Superior temporal gyrus (tissue), 1 donor: ENCODE results near the gene ALOX15B.
"Not testable (repeated sequence)": the region's sequence is repeated elsewhere in the genome, so short reads cannot be mapped to it uniquely, and the experiment has no call there.

Experiments
- DNase-seq: peaks from one replicate; pipeline ENCODE4 v3.0.0-alpha.2; 2016; ENCODE audit errors: extremely low spot score

The ALOX15B gene

DNA sequence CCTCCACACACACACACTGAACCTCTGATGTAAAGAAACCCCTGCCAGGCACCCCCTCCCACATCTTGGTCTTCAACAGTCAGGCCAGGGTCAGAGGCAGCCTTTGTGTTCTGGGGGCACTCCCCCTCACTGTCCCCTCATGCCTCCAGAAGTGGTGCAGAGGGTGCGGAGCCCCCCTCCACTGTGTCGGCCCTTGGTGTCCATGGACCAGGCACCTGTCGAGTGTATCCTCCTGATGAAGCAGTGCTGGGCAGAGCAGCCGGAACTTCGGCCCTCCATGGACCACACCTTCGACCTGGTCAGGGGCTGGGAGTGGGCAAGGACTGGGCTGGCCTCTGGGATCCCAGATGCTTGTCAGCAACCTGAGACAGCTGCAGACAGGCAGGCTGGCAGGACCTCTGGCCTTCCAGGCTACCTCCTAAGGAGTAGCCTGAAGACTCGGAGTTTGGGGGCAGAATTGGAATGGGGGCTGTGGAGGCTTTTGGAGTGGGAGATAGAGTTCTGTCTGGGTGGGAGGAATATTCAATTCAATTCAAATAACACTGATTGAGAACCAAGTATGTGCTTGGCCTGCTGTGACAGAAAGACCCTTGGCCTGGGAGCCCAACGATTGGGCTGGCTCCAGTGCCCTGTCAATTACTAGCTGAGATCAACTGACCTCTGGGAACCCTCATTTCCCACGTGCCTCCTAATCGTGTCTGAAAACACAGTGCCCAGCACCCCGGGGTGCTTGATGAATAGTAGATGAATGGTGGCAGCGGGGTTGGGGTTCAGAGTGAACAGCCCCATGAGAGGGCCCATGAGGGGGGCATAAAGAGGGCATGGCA lies 24.9 kb upstream of the ALOX15B start:
- DNase-seq: no peak

DNA sequence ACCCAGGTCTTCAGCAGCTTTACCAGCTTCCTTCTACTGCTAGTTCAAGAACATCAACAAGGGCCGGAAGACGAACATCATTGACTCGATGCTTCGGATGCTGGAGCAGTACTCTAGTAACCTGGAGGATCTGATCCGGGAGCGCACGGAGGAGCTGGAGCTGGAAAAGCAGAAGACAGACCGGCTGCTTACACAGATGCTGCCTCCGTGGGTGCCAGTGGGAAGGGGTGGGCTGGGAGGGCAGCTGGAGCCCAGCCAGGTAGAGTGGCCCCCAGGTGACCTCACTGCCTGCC lies 24.4 kb upstream of the ALOX15B start:
- no peak for DNase-seq

DNA sequence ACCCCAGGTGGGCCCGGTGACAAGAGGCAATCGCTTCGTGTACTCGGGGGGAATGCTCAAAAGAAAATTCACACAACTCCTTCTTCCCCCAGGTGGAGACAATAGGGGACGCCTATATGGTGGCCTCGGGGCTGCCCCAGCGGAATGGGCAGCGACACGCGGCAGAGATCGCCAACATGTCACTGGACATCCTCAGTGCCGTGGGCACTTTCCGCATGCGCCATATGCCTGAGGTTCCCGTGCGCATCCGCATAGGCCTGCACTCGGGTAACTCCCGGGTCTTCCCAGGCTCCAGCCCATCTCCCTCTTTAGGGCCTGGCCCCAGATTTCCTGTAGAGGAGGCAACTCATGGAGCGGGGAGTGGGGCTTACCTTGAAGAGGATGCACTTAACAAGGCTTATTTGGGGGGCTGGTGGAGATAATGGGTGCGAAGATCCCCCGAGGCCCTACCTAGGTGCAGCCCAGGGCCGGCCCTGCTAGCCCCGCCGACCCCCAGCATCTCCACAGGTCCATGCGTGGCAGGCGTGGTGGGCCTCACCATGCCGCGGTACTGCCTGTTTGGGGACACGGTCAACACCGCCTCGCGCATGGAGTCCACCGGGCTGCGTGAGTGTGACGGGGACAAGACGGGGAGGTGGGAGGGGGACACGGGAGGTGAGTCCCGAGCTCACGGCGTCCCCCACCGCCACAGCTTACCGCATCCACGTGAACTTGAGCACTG lies 23.5 kb upstream of the ALOX15B start:
- no peak for DNase-seq

DNA sequence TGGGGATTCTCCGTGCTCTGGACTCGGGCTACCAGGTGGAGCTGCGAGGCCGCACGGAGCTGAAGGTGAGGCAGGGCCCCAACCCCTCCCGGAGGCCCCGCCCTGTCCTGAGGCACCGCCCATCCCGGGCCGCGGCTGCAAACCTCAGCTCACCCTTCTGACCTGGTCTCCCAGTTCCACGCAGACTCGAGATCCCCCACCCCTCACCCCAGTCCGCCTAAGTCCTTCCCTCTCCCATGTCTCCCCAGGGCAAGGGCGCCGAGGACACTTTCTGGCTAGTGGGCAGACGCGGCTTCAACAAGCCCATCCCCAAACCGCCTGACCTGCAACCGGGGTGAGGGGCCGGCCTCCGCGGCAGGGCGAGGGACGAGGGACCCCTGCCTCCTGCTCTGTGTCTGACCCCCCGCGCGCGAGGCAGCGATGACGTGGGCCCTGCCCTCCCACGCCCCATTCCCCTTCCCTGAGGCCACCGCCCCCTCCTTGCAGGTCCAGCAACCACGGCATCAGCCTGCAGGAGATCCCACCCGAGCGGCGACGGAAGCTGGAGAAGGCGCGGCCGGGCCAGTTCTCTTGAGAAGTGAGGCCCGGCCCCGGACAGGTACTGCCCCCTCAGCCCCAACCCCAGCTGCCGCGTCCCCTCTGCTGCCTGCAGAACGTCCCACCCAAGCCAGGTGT lies 22.8 kb upstream of the ALOX15B start:
- no peak for DNase-seq

DNA sequence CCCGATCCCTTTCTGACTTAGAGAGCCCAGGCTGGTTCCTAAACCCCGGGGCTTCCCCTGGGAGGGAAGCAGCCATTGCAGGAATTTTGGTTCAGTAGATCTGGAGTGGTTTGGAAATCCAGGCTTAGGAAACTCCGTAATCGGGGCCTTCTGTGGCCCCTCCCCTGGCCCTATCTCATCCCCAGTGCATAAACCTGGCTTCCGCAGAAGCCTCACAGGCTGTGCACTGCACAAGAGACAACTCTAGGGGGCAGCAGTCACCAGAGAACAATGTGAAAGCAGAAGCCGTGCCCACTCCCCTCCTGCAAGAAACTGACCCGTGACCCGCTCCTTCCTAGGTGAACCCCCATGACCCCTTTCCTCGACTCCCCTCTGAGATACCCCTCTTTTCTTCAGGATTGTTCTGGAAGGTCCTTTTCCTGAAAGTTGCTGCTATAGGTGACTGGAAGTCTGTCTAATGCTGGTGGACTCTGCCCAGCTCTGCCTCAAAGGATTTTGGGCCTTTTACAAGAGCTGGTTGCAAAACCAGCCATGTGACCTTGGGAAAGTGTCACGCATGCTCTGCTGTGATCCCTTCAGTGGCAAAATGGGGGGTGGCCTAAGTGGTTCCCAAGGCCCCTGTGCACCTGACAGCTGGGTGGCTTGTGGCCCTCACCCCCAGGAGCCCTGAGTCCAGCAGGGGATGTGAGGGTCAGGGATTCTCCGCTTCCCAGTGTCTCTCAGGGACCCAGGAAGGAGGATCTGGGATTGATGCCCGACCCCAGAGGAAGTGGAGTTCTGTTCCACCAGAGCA lies 22.0 kb upstream of the ALOX15B start:
- DNase-seq: peak; percentile 50

DNA sequence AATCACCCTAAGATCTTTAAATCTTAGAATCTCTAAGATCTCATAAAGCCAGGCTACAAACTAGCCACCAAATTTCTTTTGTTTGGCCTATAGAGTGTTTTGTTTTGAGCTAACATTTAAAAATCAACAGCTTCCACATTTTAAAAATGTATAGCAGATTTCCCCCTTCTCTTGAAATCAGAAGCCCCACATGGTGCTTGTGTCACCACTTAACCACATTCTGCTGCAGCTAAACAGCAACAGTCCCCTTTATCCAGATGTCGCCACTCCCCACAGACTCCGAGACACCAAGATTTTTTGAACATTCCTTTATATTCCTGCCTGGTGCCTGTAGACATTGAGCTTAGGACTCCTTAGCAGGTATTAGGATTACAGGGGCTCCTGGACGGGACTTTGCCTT lies 20.4 kb upstream of the ALOX15B start:
- no peak for DNase-seq

DNA sequence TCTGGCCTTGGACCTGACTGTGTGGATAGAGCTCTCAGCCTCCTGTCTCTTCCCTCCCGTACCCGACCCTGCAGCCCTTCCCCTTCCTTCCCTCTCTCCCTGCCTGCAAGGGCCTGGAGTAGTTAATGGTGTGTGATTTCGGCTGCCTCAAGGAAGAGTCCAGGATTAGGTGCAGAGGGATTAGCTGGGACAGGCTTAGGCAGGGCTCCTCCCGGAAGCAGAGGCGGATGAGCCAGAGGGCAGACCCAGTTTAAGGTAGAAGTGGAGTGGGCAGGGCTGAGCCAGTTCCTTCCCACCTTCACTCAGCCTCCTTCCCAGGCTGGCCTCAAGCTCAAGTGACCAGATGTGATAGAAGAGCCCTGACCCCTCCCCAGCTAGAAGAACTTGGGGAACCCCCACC lies 19.7 kb upstream of the ALOX15B start:
- DNase-seq: no peak

DNA sequence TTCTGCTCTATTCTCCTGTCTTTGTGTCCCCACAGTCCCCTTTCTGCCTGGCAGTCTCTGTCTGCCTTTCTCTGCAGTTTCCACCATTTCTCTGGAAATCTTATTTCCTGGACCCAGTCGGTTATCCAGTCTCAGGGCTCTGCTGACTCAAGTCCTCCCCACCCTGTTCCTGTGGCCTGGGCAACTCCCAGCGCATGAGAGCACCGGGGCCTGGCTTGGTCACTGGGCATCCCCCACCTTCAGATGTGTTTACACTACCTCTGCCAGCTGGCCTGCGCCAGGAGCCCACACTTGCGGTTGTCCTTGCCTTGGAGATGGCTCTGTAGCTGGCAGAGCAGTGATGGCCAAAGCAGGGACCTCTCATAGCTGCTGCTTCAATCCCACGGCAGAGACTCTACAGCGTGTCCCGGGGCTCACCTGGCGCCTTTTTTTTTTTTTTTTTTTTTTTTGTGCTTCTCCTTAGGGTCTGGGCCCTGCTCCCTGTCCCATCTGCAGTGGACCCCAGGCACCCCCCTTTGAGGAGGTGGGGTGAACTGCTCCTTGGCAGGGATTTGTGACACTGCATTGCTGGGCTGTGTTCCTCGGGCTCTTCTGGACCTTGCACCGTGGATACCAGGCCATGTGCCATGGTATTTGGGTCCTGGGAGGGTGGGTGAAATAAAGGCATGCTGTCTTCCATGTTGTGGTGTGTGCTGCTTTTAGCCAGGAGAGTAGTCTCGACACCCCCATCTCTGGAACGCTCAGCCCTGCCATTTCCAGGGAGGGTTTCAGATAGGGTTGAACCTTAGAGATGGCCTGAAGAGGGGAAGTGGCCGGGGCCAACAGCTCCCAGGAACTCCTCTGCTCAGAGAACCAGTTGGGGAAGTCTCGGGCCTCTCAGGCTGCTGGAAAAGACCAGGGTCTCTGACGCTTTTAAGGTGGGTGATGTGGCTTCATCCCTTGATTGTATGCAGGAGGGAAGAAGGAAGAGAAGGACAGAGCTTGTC lies 18.9 kb upstream of the ALOX15B start:
- DNase-seq: no peak

DNA sequence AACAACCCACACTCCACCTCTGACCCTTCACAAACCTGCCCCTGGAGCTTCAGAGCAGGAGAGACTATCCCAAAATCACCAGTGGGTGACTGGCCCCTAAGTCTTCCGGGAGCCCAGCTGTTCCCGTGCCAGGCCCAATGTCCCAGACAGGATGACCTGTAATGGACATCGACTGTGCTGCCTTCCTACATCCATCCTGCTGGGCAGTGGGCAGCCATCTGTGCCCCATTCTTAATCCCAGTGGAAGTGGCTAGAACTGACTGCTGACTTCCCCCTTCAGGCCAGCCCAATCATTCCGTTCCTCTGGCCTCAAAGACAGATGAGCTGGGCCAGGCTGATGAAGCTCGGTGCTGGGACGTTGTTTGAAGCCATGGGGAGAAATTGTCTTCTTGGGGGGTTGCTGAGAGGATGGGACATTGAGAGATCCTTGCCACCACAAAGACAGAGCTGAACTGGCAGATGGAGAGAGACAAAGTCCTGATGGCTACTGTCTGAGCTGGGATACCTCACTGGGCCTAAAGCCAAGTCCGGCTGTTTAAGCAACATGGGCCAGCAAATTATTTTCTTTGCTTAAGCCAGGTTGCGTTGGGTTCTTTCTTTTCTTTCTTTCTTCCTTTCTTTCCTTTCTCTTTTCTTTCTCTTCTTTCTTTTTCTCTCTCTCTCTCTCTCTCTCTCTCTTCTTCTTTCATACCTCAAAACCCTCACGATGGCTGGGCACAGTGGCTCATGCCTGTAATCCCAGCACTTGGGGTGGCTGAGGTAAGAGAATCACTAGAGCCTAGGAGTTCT lies 17.9 kb upstream of the ALOX15B start:
- no peak for DNase-seq

DNA sequence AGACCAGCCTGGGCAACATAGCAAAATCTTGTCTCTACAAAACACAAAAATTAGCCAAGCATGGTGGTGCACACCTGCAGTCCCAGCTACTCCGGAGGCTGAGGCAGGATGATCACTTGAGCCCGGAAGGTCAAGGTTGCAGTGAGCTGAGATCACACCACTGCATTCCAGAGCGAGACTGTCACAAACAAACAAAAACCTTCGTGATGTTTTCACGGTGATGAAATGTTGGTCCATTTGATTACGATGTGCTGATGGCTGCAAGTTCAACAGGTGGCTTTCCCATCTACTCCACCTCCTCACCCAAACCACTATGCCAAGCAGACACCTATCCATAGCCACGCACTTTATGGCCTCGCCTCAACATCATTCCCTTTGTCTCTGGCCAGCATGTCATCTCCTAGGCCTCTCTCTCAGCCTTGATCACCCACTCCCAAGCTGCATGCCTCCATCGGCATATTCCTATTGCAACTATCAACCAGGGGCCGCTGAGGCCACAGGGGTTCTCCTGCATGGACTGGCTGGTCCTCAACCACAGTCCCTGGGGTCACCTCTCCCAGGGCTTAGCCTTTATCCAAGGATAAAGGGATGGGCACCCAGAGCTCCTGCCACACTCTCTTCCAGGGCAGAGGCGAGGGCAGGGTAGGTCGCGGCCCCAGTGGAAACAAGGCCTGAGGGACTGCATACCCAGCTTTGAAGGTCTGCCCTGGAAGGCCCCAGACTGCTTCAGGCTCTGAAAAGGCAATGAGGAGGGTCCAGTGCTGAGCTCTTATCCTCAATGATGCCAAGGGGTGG lies 17.1 kb upstream of the ALOX15B start:
- no peak for DNase-seq

DNA sequence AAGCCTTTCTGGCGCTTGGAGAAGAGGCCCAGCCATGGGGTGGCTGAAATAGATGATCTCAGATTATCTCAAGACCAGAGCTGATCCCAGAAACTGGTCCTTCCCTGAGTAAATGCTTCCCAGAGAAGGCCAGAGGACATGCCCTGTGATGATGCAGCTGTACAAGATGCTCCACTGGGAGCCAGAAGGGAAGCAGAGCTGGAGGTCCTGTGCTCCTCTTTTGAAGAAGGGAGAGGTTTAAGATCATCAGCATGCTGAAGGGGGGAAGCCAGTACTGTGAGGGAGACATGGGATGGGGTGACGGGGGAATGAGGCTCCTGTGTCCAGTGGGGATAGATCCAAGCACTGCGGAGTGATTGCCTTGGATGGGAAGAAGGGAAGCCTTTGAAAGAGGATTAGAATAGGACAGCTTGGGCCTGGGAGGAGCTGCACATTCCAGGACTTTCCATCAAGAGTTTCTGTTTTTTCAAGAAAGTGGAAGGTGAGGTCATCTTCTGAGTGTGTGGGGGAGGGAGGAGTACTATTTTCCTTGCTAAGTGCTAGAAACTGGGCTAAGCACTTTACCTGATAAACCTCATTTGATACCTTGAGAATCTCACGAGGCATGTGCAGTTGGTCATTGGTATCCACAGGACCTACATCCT lies 16.4 kb upstream of the ALOX15B start:
- DNase-seq: no peak

DNA sequence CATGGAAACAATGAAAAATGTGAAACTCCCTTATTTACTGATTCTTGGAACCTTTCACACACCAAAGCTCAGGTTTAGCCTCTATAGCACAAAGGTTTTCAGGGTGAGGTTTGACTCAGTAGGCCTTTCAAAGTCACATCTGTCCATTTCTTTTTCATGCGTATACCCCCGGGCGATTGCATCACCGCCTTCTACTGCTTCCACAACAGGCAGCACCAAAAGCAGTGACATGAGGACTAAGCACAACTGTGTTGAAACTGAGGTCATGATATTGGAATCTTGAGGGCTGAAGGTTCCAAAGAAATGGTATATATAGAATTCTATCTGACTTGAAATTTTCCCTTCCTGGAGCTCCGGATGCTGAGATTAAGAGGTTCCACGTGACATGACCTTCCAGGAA lies 14.7 kb upstream of the ALOX15B start:
- DNase-seq: not testable (repeated sequence)

DNA sequence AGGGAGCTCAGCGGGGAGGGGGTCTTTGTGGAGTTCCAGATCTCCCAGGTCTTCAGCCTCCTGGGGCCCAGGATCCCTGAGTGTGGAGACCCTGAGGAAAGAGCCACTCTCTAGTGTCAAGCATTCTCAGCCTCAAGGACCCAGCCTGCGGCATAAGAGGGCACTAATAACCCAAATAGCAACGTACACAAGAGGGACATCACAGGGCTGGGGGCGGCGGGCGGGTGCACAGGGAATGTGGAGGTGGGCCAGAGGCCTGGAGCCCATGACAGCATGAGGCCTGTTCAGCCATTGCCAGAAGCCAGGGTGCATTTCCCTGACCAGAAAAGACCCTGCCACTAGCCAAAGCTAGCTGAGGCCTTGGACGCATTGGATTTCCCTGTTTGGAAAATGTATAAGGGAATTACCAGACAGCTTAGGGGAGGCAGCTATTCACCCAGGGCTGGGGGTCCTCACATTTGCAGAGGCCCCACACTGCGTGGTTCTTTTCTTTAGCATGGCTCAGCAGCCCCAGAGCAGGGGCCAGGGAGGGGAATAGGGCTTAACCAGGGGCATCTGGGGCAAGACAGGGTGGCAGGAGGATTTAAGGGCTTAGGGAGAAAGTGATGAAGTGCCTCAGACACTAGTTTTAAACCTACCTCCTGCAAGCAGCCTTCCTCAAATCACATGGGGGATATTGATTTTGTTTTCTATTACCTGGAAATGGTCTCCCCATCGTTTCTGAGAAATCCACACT lies 13.5 kb upstream of the ALOX15B start:
- no peak for DNase-seq

DNA sequence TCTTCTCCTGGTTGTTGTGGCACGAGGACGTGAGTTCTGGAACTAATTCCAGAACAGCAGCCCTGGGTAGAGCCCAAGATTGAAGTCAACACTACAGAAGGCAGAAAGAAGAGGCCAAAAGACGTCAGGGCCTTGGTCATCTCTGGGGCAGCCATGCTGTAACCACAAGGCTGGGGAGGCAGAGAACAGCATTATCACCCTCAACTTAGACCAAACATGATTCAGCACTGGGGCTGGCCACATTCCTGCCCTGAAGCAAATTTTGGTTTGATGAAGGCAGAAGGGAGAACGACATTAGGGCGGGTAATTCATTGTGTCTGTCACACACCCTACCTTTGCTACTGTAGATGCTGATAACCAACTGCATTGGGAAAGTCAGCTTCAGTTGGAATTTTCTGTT lies 9.7 kb upstream of the ALOX15B start:
- no peak for DNase-seq

DNA sequence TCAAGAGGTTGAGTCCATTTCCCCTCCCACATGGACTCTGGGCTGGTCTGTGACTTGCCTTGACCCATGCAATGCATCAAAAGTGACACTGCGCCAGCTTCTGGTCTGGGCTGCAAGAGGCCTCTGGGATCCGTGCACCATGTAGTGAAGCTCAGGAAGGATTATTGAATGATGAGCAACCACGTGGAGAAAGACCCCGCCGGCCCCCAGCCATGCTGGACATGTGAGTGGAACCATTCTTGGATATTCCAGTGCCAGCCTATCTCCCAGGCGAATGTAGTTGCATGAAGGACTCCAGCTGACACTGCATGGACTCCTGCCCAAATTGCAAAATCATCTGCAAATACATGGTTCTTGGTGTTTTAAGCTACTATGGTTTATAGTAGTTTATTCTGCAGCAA lies 7.6 kb upstream of the ALOX15B start:
- DNase-seq: no peak

DNA sequence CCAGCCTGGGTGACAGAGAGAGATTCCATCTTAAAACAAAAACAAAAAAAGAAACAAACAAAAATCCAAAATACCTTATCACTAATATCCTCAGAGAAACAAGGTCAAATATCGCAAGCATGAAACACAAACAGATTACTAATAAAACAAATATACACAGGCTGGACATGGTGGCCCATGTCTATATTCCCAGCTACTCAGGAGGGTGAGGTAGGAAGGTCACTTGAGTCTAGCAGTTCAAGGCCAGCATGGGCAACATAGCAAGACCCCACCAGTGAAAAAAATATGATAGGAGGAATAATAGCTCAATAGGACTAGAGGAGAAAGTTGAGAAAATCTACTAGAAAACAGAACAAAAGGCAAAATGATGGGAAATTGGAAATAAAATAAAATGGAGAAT lies 6.9 kb upstream of the ALOX15B start:
- DNase-seq: no peak

DNA sequence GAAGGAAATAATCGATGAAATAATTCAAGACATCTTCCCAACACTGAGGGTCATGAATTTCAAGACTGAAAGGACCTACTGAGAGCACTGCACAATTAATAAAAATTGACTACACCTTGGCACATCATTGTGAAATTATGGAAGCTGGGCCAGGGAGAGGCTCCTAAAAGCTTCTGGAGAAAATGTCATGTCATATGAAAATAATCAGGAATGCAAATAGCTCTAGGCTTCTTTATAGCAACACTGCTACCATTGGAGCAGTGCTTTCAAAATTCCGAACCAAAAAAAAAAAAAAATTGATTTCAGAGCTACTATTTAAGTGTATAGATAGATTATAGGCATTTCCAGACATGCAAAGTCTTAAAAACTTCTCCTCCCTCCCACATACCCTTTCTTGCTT lies 6.4 kb upstream of the ALOX15B start:
- no peak for DNase-seq

DNA sequence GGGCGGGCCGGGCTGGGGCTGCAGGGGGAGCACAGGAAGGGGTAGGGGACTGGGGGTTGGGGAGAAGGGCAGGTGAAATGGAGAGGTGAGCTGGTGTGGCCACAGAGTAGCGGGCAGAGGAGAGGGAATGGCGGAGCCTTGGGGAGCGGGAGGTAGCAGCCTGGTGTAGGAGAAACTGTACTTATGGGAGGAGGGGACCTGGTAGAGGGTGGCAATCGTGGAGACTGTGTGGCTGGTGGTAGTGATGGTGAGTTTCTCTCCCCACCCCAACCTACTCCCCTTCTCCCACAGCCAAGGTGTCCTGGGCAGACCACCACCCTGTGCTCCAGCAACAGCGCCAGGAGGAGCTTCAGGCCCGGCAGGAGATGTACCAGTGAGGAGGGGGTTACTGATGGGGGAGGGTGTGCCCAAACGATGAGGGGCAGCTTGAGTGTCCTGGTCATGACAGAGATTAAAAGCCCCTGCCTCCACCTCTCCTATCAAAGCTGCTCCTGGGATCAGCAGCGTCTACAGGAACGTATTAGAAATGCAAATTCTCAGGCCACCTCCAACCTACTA lies 831 bp downstream of the ALOX15B start:
- no peak for DNase-seq
